GM18873 (cell line): ENCODE measurements around the gene NBL1.

ENCODE experiments used
- ATAC-seq: cut with Tn5 transposase; IDR thresholded peaks from one replicate; pipeline ENCODE4 v1.9.1; 2021; ENCODE audit warnings: mild to moderate bottlenecking, moderate library complexity, moderate number of reproducible peaks; ENCODE audit not compliant: unreplicated experiment, low FRiP score

The NBL1 gene

DNA sequence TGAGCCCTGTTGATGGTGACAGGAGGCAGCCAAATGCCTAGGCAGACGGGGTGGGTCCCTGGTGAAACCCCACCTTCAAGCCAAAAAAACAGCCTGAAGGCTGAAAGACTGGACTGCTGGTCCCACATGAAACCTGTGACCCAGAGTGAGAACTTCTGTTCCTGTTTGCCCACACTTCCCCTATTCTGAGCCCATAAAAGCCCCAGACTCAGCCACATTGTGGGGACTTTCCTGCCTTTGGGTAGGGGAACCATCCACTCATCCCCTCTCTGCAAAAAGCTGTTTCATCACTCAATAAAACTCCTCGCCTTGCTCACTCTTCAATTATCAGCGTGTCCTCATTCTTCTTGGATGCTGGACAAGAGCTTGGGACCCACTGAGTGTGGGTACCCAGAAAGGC, 45.7 kb downstream of the NBL1 start:
- ATAC-seq: no peak

DNA sequence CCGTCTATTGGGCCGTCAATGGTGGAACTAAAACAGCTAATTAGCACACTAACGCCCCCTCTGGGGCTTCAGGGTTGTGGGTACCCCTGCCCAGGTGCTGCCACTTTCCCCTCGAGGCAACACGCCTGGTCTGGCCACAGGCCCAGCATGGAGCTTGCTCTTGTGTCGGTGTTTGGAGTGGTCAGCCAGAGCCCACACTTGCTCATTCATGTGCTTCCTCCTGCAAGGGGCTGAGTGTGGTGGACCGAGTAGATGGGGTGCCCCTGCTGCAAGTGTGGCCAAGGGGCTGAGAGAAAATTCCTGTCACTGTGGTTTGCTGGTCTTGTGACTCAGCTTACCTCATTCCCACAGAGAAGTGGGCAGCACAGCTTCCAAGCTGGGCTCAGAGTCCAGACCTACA, 46.2 kb downstream of the NBL1 start:
- ATAC-seq: no peak

DNA sequence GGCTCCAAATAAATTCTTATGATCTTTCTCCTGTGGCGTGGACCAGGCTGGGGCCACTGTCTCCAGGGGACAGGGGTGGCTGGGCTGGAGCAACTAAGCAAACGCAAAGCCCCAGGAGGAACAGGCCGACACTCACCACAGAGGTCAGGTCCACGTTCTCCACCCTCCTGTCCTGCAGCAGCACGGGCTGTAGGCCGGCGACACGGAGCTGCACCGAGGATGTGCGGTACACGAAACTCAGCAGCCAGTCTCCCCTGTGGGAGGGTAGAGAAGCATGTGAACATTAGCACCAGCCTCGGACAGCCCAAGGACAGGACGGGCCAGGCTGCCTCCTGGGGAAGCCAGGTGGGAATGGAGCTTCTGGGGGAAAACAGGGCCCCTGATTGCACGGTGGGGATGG, 50.2 kb downstream of the NBL1 start:
- ATAC-seq: no peak

DNA sequence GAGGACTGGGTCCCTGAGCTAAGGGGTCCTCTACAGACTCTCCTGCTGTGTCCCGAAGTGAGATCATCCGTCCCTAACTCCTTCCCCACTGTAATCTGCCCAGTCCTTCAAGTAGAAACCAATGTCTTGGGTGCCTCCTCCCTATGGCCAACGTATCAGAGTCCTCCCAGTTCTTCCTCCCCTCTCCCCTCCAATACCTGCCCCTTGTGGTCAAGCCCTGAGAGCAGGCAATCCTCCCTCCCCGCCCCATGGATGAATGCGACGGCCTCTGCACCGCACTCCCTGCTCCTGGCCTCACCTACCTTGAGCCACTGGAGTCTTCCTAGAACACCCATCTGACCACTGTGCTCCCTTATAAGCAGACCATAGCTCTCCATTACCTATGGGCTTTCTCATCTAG, 51.7 kb downstream of the NBL1 start:
- no peak for ATAC-seq

DNA sequence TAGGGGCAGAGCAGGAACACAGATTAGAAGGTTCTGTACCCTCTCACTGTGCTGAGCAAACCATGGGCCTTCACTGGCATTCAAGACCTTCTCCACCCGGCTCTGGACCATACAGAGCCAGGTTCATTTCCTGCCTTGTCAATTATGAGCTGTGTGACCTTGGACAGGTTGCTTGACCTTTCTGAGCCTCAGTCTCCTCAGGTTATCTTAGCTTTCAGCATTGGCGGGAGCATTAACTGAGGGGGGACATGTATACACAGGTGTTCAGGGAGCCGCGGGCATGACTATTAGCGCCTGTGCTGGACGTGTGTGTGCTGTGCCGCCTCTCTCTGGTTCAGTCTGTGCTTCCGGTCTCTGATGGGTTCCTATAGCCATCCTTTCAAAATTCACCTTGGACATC, 52.7 kb downstream of the NBL1 start:
- ATAC-seq: no peak

DNA sequence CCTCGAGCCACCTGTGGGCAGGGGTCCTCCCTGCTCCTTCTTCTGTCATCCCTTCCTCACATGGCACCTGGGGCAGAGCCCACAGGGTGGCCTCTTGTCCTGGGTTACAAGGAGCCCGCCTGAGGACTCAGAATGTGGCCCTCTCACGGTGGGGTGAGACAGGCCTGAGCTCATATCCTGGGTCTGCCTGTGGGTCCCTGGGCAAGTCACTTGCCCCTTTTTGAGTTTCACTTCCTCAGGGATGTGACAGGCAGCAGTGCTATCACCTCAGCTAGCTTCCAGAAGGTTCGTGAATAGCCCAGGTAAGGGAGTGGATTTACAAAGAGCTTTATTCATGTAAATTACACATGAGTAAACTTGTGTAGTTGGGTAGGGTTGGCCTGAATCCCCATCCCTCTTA, 54.1 kb downstream of the NBL1 start:
- no peak for ATAC-seq

DNA sequence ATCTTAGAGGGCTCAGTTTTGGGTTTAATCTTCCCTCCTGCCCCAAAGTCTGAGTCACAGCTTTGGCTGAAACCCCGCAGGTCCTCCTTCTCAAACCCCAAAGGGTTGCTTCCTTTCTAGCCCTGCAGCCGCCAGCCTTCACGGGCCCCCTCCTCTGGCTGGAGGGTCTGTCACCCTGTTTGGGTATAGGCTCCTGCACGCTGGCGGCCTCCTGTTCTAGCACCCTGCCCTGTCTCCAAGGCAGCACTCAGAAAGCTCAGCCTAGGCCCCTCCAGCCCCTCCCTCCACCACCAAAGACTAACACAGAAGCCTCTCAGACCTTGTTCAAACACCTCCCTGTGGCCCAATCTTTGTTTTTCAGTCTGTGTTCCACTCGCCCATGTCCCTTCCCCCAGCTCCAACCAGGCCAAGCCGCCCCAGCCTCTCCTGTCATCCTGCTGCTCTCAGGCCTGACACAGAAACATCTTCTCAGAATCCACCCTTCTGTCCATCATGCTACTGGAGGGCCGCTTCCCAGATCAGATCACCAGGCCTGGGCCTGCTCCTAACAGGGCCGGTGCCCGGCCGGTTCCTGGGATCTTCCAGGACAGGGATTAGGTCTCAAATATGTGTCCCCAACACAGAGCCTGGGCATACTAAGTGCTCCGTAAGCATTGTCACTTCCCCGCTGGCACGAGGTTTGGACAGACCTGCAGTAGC, 56.1 kb downstream of the NBL1 start:
- ATAC-seq: no peak

DNA sequence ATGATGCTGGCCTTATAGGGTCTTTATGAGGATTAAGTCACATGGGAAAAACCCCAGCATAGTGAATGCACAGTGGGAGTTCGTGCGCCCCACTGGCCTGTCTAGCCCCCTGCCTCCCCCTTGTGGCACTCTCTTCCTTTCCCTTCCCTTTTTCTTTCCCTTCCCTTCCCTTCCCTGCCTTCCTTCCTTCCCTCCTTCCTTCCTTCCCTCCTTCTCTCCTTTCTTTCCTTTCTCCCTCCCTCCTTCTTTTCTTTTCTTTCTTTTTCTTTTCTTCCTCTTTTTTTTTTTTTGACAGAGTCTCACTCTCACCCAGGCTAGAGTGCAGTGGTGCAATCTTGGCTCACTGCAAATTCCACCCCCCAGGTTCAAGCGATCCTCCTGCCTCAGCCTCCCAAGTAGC, 59.2 kb downstream of the NBL1 start:
- no peak for ATAC-seq

DNA sequence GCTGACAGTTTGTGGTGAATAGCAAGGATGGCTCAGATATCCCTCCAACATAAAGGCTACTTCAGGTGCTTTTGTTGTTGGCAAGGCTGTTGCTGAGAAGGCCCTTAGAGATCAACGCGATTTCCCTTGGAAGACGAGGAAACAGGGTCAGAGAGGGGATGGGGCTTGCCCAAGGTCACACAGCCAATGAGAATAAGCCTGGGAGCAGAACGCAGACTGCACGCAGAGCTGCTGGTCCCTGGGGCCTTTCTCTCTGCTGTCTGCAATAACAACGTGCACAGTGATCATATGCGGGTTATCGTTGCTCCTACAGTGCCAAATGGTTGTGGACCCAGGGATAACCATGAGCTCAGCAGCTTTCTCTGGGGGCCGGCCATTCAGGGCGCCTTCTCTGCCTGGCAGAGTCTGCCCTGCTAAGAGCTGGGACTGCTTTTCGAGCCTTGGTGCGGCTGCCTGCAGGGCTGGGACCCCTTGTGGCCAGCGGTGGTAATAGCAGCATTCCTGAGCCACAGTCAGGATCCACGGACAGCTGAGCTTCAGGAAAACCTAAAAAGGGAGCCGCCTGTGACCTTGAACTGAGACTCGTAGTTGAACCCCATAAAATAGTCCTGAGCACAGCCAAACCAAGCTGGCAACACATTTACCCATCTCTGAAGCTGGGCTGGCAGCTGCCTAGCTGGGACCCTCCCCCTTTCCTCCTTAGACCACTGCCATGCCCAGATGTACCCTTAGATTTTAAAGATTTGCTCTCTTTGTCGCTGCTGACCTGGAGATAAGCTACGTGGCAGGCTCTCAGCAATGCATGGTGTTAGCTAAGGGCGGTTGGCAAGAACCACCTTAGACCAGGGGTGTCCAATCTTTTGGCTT, 60.4 kb downstream of the NBL1 start:
- no peak for ATAC-seq

DNA sequence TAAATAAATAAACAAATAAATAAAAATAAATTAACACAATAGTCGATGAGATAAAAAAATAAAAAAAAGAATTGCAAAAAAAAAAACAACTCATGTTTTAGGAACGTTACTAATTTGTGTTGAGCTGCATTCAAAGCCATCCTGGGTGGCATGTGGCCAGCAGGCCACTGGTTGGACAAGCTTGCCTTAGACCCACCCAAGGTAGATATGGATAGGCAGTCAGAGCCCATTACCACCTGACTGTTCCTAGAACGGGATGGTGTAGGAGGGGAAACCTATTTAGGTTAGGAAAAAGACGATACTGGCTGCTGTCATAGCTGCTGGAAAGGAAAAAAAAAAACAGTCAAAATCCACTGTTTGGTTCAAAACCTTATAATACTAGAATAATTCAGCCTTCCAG, 61.4 kb downstream of the NBL1 start:
- no peak for ATAC-seq

DNA sequence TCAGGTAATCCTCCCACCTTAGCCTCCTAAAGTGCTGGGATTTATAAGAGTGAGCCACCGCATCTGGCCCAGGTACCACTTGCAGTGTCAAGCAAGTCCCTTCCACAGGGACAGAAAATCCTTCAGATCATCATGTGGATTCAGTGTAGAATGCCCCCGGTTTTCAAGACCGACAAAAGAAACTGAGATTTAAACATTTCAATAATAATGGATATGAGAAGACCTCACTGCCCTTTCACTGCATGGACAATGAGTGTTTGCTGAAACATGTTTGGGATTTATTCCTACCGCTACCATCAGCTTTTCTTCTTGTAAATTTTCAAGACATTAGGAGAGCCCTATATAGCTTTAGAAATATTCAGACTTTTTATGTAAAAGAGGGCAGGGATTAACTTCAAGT, 62.0 kb downstream of the NBL1 start:
- ATAC-seq: no peak
